Measurements from ENCODE around the gene DDC. TPM values are rescaled to one million over a fixed set of nuclear protein-coding genes. Genes with fewer than 3 reads are reported as not detected.
"Not testable (repeated sequence)": the region's sequence is repeated elsewhere in the genome, so short reads cannot be mapped to it uniquely, and the experiment has no call there.

Gene DDC
- total RNA-seq, 1 donor from 2014 or later = 3.0 TPM

DNA sequence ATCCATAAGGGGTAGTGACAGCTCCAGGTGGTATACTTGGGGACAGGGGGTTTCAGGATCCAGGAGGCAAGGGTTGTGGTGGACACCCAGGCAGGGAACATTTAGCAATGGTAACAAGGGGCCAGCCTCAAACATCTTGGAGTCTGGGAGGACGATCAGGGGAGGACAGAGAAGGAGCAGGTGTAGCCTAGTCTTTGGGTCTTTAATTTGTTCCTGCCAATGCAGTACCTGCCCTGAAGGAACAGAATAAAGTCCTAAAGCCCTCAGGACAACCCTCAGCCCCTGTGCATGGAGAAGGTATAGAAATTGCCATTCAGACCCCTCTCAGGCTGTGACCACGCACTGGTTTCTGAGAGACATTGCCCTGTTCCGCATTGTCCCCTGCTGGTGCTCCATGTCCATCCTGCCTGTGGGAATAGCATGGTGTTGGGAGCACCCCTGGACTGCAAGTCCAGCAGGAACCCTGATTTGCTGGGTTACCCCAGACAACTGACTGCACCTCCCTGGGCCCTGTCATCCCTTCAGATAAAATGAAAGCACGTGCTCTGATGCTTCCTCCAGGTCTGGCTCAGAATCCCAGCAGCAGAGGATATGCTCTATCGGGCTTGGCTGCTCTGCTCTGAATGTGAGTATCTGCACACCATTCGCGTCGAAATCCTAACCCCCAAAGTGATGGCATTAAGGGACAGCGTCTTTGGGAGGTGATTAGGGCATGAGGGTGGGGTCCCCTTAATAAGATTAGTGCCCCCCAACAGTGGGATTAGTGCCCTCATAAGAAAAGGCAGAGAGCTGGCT is 24.2 kb downstream of the DDC start:
- no peak overlapping the region for H3K4me3 ChIP-seq
- ATAC-seq (no peak), DNase-seq (no peak)
- no peak overlapping the region for H3K27ac ChIP-seq
- intact Hi-C loops (cut with DNase I) = no loop called here
- H3K36me3 ChIP-seq = no peaks in the 10 kb centered on the region
- no peaks in the 10 kb centered on the region for H3K9me3 ChIP-seq
- H3K27me3 ChIP-seq (ENCODE audit: low read depth) = no peaks in the 10 kb centered on the region
- H3K4me1 ChIP-seq = no peaks in the 10 kb centered on the region
- TF ChIP-seq, protein P1, sequence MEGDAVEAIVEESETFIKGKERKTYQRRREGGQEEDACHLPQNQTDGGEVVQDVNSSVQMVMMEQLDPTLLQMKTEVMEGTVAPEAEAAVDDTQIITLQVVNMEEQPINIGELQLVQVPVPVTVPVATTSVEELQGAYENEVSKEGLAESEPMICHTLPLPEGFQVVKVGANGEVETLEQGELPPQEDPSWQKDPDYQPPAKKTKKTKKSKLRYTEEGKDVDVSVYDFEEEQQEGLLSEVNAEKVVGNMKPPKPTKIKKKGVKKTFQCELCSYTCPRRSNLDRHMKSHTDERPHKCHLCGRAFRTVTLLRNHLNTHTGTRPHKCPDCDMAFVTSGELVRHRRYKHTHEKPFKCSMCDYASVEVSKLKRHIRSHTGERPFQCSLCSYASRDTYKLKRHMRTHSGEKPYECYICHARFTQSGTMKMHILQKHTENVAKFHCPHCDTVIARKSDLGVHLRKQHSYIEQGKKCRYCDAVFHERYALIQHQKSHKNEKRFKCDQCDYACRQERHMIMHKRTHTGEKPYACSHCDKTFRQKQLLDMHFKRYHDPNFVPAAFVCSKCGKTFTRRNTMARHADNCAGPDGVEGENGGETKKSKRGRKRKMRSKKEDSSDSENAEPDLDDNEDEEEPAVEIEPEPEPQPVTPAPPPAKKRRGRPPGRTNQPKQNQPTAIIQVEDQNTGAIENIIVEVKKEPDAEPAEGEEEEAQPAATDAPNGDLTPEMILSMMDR (IDR thresholded peaks at IDR 0.05) = no peak

DNA sequence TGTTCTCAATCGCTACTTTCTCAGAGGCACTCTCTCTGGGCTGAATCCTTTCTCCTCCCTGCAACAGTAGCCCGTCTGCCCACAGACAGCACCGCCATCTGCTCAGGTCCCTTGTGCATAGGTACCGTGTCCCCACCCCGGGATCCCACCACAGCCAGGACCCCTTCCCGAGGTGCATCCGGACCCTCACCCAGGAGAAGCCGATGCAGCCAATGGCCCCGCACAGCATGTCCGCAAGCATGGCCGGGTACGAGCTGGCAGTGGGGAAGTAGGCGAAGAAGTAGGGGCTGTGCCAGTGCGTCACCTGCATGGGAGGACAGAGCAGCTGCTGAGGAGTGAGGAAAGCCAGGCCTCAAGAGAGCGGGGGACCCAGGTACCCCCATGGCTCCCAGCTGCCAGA is 25.5 kb downstream of the DDC start:
- H3K27me3 ChIP-seq (ENCODE audit: low read depth) = no peaks in the 10 kb centered on the region
- H3K36me3 ChIP-seq = no peaks in the 10 kb centered on the region
- no peaks in the 10 kb centered on the region for H3K4me1 ChIP-seq
- H3K27ac ChIP-seq = no peak overlapping the region
- TF ChIP-seq, protein P1 (IDR thresholded peaks at IDR 0.05) = no peak
- no peaks in the 10 kb centered on the region for H3K9me3 ChIP-seq
- no peak for ATAC-seq
- no peak overlapping the region for H3K4me3 ChIP-seq
- no peak for DNase-seq
- intact Hi-C loops (cut with DNase I) = no loop called here

DNA sequence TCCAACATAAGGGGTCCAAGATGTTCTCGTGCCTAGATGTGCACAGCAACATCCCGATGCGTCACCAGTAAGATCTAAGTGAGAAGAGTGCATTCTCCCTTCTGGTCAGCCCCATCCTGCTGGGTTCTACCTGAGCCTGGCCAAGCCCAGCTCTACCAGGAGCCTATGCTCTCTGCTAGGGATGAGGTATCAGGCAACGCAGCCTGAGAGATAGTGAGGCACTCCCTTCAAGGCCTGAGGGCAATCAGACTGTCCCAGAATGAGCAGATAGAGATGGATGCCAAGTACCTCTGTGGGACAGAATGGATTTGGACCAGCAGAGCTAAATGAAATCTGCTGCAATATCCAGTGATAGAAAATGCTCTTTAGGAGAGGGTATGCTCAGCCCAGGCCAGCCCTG is 26.7 kb downstream of the DDC start:
- no peaks in the 10 kb centered on the region for H3K27me3 ChIP-seq (ENCODE audit: low read depth)
- H3K9me3 ChIP-seq = no peaks in the 10 kb centered on the region
- no peaks in the 10 kb centered on the region for H3K36me3 ChIP-seq
- DNase-seq = no peak
- TF ChIP-seq, protein P1 (IDR thresholded peaks at IDR 0.05) = no peak
- ATAC-seq = no peak
- intact Hi-C loops (cut with DNase I) = no loop called here
- no peak overlapping the region for H3K27ac ChIP-seq
- no peak overlapping the region for H3K4me3 ChIP-seq
- no peaks in the 10 kb centered on the region for H3K4me1 ChIP-seq

DNA sequence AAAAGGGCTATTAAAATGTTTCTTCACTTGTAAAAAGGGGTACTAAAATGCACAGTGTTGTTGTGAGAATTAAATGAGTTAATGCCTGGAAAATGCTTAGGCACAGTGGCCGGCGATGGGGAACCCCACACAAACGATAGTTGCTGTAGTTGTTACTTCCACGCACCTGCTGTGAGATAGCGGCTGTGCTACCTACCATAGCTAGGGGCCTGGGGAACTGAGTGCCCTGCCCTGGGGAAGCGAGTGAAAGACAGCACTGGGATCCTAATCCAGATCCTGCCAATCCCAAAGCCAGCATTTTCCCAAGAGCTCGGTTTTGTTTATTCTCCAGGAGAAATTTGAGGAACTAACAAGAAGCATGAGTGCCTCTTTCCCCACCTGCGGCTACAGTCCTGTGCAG is 27.8 kb downstream of the DDC start:
- H3K4me1 ChIP-seq = no peaks in the 10 kb centered on the region
- no peak overlapping the region for H3K4me3 ChIP-seq
- H3K27ac ChIP-seq = no peak overlapping the region
- DNase-seq (no peak), ATAC-seq (no peak)
- no peaks in the 10 kb centered on the region for H3K36me3 ChIP-seq
- TF ChIP-seq, protein P1 (IDR thresholded peaks at IDR 0.05) = no peak
- H3K9me3 ChIP-seq = no peaks in the 10 kb centered on the region
- intact Hi-C loops (cut with DNase I) = no loop called here
- H3K27me3 ChIP-seq (ENCODE audit: low read depth) = no peaks in the 10 kb centered on the region

DNA sequence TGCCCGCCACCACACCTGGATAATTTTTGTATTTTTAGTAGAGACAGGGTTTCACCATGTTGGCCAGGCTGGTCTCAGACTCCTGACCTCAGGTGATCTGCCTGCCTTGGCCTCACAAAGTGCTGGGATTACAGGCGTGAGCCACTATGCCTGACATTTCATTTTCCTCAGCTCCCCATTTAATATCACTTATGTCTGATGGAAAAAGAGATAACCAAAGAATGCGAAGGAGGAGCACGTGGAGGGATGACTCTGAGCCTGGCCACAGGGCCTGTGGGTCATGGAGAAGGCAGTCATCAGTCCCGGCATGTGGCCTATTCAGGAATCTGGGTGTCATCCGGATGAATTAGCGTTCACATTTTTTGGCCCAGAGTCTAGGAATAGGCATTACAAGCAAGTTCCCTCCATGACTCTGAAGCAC is 29.9 kb downstream of the DDC start:
- H3K27ac ChIP-seq; H3K4me3 ChIP-seq; H3K36me3 ChIP-seq; DNase-seq; H3K4me1 ChIP-seq; H3K27me3 ChIP-seq (ENCODE audit: low read depth); ATAC-seq; intact Hi-C loops (cut with DNase I); H3K9me3 ChIP-seq: not testable (repeated sequence)

DNA sequence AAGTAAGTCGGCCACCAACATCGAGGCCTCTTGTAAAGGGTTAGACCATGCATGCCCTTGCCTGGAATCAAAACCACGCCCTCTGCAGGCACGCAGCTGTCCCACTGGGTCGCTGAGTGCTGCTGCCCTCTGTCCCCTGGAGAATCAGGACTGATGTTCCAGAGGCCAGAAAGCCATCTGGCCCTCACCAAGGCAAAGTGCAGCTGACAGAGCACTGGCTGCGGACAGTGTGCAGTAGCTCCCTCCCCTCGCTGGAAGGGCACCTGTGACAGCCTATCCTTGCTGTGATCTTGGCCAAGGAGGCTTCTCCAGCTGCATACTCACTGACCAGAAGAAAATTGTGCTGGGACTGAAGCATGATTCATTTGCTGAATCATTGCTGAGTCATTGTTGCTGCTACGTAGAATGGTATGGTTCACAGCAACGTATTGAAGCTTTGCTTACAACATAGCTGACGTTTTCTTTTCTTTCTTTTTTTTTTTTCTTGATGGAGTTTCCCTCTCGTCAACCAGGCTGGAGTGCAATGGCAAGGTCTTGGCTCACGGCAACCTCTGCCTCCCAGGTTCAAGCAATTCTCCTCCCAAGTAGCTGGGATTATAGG is 30.4 kb downstream of the DDC start:
- intact Hi-C loops (cut with DNase I) = no loop called here
- Histone ChIP-seq H3K4me3 (no peak overlapping the region), H3K27me3 (ENCODE audit: low read depth) (no peaks in the 10 kb centered on the region), H3K4me1 (no peaks in the 10 kb centered on the region), H3K27ac (no peak overlapping the region), H3K9me3 (no peaks in the 10 kb centered on the region), H3K36me3 (no peaks in the 10 kb centered on the region)
- DNase-seq (no peak), ATAC-seq (no peak)
- TF ChIP-seq, protein P1 (IDR thresholded peaks at IDR 0.05) = no peak

All from lower lobe of right lung (tissue), 2 donors.